Stimulated activated CD4-positive, alpha-beta T cell treated with anti-CD3 and anti-CD28 coated beads, Interleukin-15, amount 100 ng/mL, for 24 hours (primary cell): ENCODE data around the gene ING5.

Experiments
- DNase-seq: peaks from one replicate; pipeline ENCODE4 v3.0.0-alpha.2; 2020

ING5 gene

GRCh38 chr2:241764275-241765241 is 62.7 kb downstream of the ING5 start:
- peak; percentile 1 for DNase-seq

- DNase-seq: no peak
Observed at GRCh38 chr2:241767464-241768250, 65.8 kb downstream of the ING5 start.

GRCh38 chr2:241768251-241768711 is 66.4 kb downstream of the ING5 start:
- no peak for DNase-seq

- DNase-seq: no peak
Observed at GRCh38 chr2:241768850-241769249, 67.0 kb downstream of the ING5 start.

GRCh38 chr2:241769819-241770184 is 68.0 kb downstream of the ING5 start:
- DNase-seq: no peak

GRCh38 chr2:241770185-241770935 is 68.5 kb downstream of the ING5 start:
- no peak for DNase-seq

GRCh38 chr2:241770936-241771285 is 69.1 kb downstream of the ING5 start:
- DNase-seq: no peak

- DNase-seq: no peak
Observed at GRCh38 chr2:241771286-241772062, 69.6 kb downstream of the ING5 start.

- peak; percentile 38 for DNase-seq
Observed at GRCh38 chr2:241772063-241772499, 70.2 kb downstream of the ING5 start.

- no peak for DNase-seq
Observed at GRCh38 chr2:241773511-241774418, 71.9 kb downstream of the ING5 start.

- no peak for DNase-seq
Observed at GRCh38 chr2:241774419-241775222, 72.8 kb downstream of the ING5 start.

GRCh38 chr2:241775223-241776177 is 73.7 kb downstream of the ING5 start:
- DNase-seq: no peak

GRCh38 chr2:241776336-241777169 is 74.7 kb downstream of the ING5 start, which contains the start of gene GAL3ST2:
Gene GAL3ST2, plus strand, starts transcription at chr2:241776822. Its CDS starts 134 bp downstream, at chr2:241776956.
- no peak for DNase-seq

- DNase-seq: no peak
Observed at GRCh38 chr2:241777170-241777685, 75.4 kb downstream of the ING5 start.

GRCh38 chr2:241777686-241778627 is 76.1 kb downstream of the ING5 start:
- DNase-seq: no peak
